ENCODE measurements around the gene ELL.

ELL gene

GRCh38 chr19:18504886-18505610 is 16.8 kb downstream of the ELL start:
- Histone ChIP-seq H3K4me3 (ENCODE audit: insufficient read length, low read depth) (no peak overlapping the region), H3K9ac (ENCODE audit: insufficient read length, low read depth) (no peak overlapping the region), H3K9me3 (ENCODE audit: insufficient read depth, low read length) (no peaks in the 10 kb centered on the region), H3K4me1 (ENCODE audit: insufficient read depth, insufficient read length) (peaks cover 29% of the 10 kb centered on the region), H3K36me3 (ENCODE audit: insufficient read depth, insufficient read length, low read length) (peaks cover 4% of the 10 kb centered on the region), H3K27me3 (ENCODE audit: insufficient read depth, insufficient read length) (no peaks in the 10 kb centered on the region)
- TF ChIP-seq YY1 (IDR thresholded peaks at IDR 0.05; ENCODE audit: insufficient read depth, insufficient read length) (no peak), ZNF274 (IDR thresholded peaks at IDR 0.05; ENCODE audit: low read depth, low read length) (no peak), SUZ12 (IDR thresholded peaks at IDR 0.05; ENCODE audit: extremely low read depth, insufficient read depth, insufficient read length) (no peak)
- no peak for DNase-seq (ENCODE audit: low read depth, low spot score)

GRCh38 chr19:18503971-18504885 is 17.6 kb downstream of the ELL start:
- no peak overlapping the region for H3K4me3 ChIP-seq (ENCODE audit: insufficient read length, low read depth)
- TF ChIP-seq YY1 (IDR thresholded peaks at IDR 0.05; ENCODE audit: insufficient read depth, insufficient read length): no peak
- no peak for TF ChIP-seq ZNF274 (IDR thresholded peaks at IDR 0.05; ENCODE audit: low read depth, low read length)
- TF ChIP-seq SUZ12 (IDR thresholded peaks at IDR 0.05; ENCODE audit: extremely low read depth, insufficient read depth, insufficient read length): no peak
- DNase-seq (ENCODE audit: low read depth, low spot score): no peak
- H3K36me3 ChIP-seq (ENCODE audit: insufficient read depth, insufficient read length, low read length): peaks cover 4% of the 10 kb centered on the region
- no peak overlapping the region for H3K9ac ChIP-seq (ENCODE audit: insufficient read length, low read depth)
- H3K27me3 ChIP-seq (ENCODE audit: insufficient read depth, insufficient read length): no peaks in the 10 kb centered on the region
- peaks cover 28% of the 10 kb centered on the region for H3K4me1 ChIP-seq (ENCODE audit: insufficient read depth, insufficient read length)
- no peaks in the 10 kb centered on the region for H3K9me3 ChIP-seq (ENCODE audit: insufficient read depth, low read length)

- TF ChIP-seq ZNF274 (IDR thresholded peaks at IDR 0.05; ENCODE audit: low read depth, low read length) (no peak), YY1 (IDR thresholded peaks at IDR 0.05; ENCODE audit: insufficient read depth, insufficient read length) (no peak), SUZ12 (IDR thresholded peaks at IDR 0.05; ENCODE audit: extremely low read depth, insufficient read depth, insufficient read length) (no peak)
- no peaks in the 10 kb centered on the region for H3K27me3 ChIP-seq (ENCODE audit: insufficient read depth, insufficient read length)
- no peak overlapping the region for H3K9ac ChIP-seq (ENCODE audit: insufficient read length, low read depth)
- no peak overlapping the region for H3K4me3 ChIP-seq (ENCODE audit: insufficient read length, low read depth)
- peaks cover 4% of the 10 kb centered on the region for H3K36me3 ChIP-seq (ENCODE audit: insufficient read depth, insufficient read length, low read length)
- H3K4me1 ChIP-seq (ENCODE audit: insufficient read depth, insufficient read length): peaks cover 28% of the 10 kb centered on the region
- H3K9me3 ChIP-seq (ENCODE audit: insufficient read depth, low read length): no peaks in the 10 kb centered on the region
- DNase-seq (ENCODE audit: low read depth, low spot score): no peak
Observed at GRCh38 chr19:18503337-18503970, 18.4 kb downstream of the ELL start.

GRCh38 chr19:18502638-18503294 is 19.1 kb downstream of the ELL start:
- peaks cover 4% of the 10 kb centered on the region for H3K36me3 ChIP-seq (ENCODE audit: insufficient read depth, insufficient read length, low read length)
- no peak for DNase-seq (ENCODE audit: low read depth, low spot score)
- no peak overlapping the region for H3K9ac ChIP-seq (ENCODE audit: insufficient read length, low read depth)
- no peak overlapping the region for H3K4me3 ChIP-seq (ENCODE audit: insufficient read length, low read depth)
- no peaks in the 10 kb centered on the region for H3K27me3 ChIP-seq (ENCODE audit: insufficient read depth, insufficient read length)
- TF ChIP-seq YY1 (IDR thresholded peaks at IDR 0.05; ENCODE audit: insufficient read depth, insufficient read length): no peak
- no peak for TF ChIP-seq ZNF274 (IDR thresholded peaks at IDR 0.05; ENCODE audit: low read depth, low read length)
- TF ChIP-seq SUZ12 (IDR thresholded peaks at IDR 0.05; ENCODE audit: extremely low read depth, insufficient read depth, insufficient read length): no peak
- H3K4me1 ChIP-seq (ENCODE audit: insufficient read depth, insufficient read length): peaks cover 27% of the 10 kb centered on the region
- H3K9me3 ChIP-seq (ENCODE audit: insufficient read depth, low read length): no peaks in the 10 kb centered on the region

- Histone ChIP-seq H3K9me3 (ENCODE audit: insufficient read depth, low read length) (no peaks in the 10 kb centered on the region), H3K27me3 (ENCODE audit: insufficient read depth, insufficient read length) (no peaks in the 10 kb centered on the region), H3K36me3 (ENCODE audit: insufficient read depth, insufficient read length, low read length) (peaks cover 4% of the 10 kb centered on the region), H3K9ac (ENCODE audit: insufficient read length, low read depth) (no peak overlapping the region), H3K4me1 (ENCODE audit: insufficient read depth, insufficient read length) (peaks cover 21% of the 10 kb centered on the region), H3K4me3 (ENCODE audit: insufficient read length, low read depth) (no peak overlapping the region)
- DNase-seq (ENCODE audit: low read depth, low spot score): no peak
- TF ChIP-seq SUZ12 (IDR thresholded peaks at IDR 0.05; ENCODE audit: extremely low read depth, insufficient read depth, insufficient read length) (no peak), ZNF274 (IDR thresholded peaks at IDR 0.05; ENCODE audit: low read depth, low read length) (no peak), YY1 (IDR thresholded peaks at IDR 0.05; ENCODE audit: insufficient read depth, insufficient read length) (no peak)
Observed at GRCh38 chr19:18502246-18502637, 19.6 kb downstream of the ELL start.

GRCh38 chr19:18501832-18502231 is 20.0 kb downstream of the ELL start:
- peaks cover 18% of the 10 kb centered on the region for H3K4me1 ChIP-seq (ENCODE audit: insufficient read depth, insufficient read length)
- no peaks in the 10 kb centered on the region for H3K27me3 ChIP-seq (ENCODE audit: insufficient read depth, insufficient read length)
- H3K9me3 ChIP-seq (ENCODE audit: insufficient read depth, low read length): no peaks in the 10 kb centered on the region
- H3K9ac ChIP-seq (ENCODE audit: insufficient read length, low read depth): no peak overlapping the region
- peaks cover 4% of the 10 kb centered on the region for H3K36me3 ChIP-seq (ENCODE audit: insufficient read depth, insufficient read length, low read length)
- H3K4me3 ChIP-seq (ENCODE audit: insufficient read length, low read depth): no peak overlapping the region
- TF ChIP-seq YY1 (IDR thresholded peaks at IDR 0.05; ENCODE audit: insufficient read depth, insufficient read length) (no peak), SUZ12 (IDR thresholded peaks at IDR 0.05; ENCODE audit: extremely low read depth, insufficient read depth, insufficient read length) (no peak), ZNF274 (IDR thresholded peaks at IDR 0.05; ENCODE audit: low read depth, low read length) (no peak)
- no peak for DNase-seq (ENCODE audit: low read depth, low spot score)
